ENCODE measurements around the gene ABLIM2.

DNA sequence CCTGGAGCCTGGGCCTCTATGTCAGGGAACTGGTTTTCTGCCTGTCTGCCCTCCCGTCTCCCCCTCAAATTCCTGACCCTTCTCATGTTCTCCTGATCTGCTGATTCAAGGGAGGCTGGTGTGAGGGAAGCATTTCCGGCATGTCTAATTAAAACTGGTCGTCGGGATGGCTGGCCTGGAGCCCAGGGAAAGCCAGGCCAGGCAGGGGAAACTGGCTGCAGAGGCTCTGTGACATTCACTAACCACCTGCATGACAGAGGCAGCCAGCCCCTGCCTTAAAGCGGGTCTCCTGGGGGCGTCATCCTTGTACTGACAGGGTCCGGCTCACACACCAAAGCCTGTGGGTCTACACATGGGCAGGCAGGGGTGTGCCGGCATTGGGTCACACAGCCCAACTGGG is 35.2 kb downstream of the ABLIM2 start:
- TF ChIP-seq, protein P1, sequence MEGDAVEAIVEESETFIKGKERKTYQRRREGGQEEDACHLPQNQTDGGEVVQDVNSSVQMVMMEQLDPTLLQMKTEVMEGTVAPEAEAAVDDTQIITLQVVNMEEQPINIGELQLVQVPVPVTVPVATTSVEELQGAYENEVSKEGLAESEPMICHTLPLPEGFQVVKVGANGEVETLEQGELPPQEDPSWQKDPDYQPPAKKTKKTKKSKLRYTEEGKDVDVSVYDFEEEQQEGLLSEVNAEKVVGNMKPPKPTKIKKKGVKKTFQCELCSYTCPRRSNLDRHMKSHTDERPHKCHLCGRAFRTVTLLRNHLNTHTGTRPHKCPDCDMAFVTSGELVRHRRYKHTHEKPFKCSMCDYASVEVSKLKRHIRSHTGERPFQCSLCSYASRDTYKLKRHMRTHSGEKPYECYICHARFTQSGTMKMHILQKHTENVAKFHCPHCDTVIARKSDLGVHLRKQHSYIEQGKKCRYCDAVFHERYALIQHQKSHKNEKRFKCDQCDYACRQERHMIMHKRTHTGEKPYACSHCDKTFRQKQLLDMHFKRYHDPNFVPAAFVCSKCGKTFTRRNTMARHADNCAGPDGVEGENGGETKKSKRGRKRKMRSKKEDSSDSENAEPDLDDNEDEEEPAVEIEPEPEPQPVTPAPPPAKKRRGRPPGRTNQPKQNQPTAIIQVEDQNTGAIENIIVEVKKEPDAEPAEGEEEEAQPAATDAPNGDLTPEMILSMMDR (IDR thresholded peaks at IDR 0.05 in 4 of 5, conservative IDR thresholded peaks at IDR 0.05 in 1 of 5): no peak
- TF ChIP-seq POLR2A (IDR thresholded peaks at IDR 0.05): peak; percentile 16 to 37

Data from gastrocnemius medialis (tissue), 4 donors.